ENCODE results near the gene TTC9.

DNA sequence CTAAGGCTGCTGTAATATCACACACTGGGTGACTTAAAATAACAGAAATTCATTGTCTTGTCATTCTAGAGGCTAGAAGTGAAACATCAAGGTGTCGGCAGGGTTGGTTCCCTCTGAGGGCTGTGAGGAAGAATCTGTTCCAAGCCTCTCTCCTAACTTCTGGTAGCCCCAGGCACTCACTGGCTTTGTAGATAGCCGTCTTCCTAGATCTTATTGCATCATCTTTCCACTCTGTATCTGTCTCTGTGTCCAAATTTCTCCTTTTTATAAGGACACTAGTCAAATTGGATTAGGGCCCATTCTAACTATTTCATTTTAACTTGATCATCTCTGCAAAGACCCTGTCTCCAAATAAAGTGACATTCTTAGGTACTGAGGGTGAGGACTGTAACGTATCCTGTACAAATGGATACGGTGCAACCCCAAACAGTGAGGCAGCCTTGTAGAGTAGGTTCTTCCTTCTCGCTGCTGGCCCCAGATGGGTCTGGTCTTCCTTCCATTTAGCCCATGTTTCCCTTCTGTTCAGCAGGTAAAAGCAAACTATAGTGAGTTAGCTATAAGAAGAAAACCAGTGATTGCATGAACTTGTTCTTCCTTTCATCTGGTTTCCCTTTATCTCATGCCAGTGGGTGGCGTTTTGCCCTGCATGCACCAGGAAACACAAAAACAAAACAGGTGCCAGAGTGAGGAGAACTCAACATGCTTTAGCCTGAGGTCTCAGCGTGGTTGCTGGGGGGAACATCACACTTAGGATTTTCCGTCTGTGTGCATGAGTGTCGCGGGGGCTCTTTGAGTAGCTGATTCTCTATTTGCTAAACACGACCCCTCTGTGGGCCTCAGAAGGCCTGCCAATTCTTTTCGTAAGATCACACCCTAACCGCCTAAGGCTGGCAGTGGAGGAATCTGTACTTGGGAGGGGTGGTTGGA lies 19.5 kb downstream of the TTC9 start:
- TF ChIP-seq, protein P1, sequence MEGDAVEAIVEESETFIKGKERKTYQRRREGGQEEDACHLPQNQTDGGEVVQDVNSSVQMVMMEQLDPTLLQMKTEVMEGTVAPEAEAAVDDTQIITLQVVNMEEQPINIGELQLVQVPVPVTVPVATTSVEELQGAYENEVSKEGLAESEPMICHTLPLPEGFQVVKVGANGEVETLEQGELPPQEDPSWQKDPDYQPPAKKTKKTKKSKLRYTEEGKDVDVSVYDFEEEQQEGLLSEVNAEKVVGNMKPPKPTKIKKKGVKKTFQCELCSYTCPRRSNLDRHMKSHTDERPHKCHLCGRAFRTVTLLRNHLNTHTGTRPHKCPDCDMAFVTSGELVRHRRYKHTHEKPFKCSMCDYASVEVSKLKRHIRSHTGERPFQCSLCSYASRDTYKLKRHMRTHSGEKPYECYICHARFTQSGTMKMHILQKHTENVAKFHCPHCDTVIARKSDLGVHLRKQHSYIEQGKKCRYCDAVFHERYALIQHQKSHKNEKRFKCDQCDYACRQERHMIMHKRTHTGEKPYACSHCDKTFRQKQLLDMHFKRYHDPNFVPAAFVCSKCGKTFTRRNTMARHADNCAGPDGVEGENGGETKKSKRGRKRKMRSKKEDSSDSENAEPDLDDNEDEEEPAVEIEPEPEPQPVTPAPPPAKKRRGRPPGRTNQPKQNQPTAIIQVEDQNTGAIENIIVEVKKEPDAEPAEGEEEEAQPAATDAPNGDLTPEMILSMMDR (IDR thresholded peaks at IDR 0.05), result no peak
- TF ChIP-seq POLR2A (IDR thresholded peaks at IDR 0.05), result no peak

Data from testis (tissue), 2 donors.